DMS153 (cell line): Measurements from ENCODE around the gene SYTL2.
"Not testable (repeated sequence)": the region's sequence is repeated elsewhere in the genome, so short reads cannot be mapped to it uniquely, and the experiment has no call there.

Experiments
- DNase-seq: peaks from one replicate; lab custom pipeline; 2025; lab: John Stamatoyannopoulos, UW

Gene SYTL2

GRCh38 chr11:85791409-85791990, 19.4 kb downstream of the SYTL2 start:
- no peak for DNase-seq

GRCh38 chr11:85787809-85788760, 22.9 kb downstream of the SYTL2 start:
- DNase-seq: no peak

GRCh38 chr11:85787168-85787567, 23.8 kb downstream of the SYTL2 start:
- DNase-seq: no peak

- DNase-seq: no peak
These were observed 26.3 kb downstream of the SYTL2 start for GRCh38 chr11:85784480-85785265.

GRCh38 chr11:85783758-85784157, 27.2 kb downstream of the SYTL2 start:
- DNase-seq: no peak

GRCh38 chr11:85780780-85781517, 30.0 kb downstream of the SYTL2 start:
- DNase-seq: not testable (repeated sequence)

GRCh38 chr11:85779956-85780640, 30.8 kb downstream of the SYTL2 start:
- DNase-seq: no peak

- DNase-seq: not testable (repeated sequence)
These were observed 33.4 kb downstream of the SYTL2 start for GRCh38 chr11:85777603-85777972.

- no peak for DNase-seq
These were observed 33.9 kb downstream of the SYTL2 start for GRCh38 chr11:85776951-85777602.

GRCh38 chr11:85774256-85775101, 36.5 kb downstream of the SYTL2 start:
- DNase-seq: no peak

GRCh38 chr11:85772695-85773094, 38.2 kb downstream of the SYTL2 start:
- no peak for DNase-seq

GRCh38 chr11:85771568-85771967, 39.4 kb downstream of the SYTL2 start:
- no peak for DNase-seq

GRCh38 chr11:85769771-85770170, 41.2 kb downstream of the SYTL2 start:
- DNase-seq: no peak

- no peak for DNase-seq
These were observed 42.3 kb downstream of the SYTL2 start for GRCh38 chr11:85768473-85769146.

- DNase-seq: no peak
These were observed 43.5 kb downstream of the SYTL2 start for GRCh38 chr11:85767246-85767945.

- no peak for DNase-seq
These were observed 44.2 kb downstream of the SYTL2 start for GRCh38 chr11:85766721-85767161.

GRCh38 chr11:85764796-85765195, 46.1 kb downstream of the SYTL2 start:
- no peak for DNase-seq

GRCh38 chr11:85762226-85762625, 48.7 kb downstream of the SYTL2 start:
- no peak for DNase-seq

GRCh38 chr11:85759915-85760314, 51.0 kb downstream of the SYTL2 start:
- no peak for DNase-seq
